ENCODE measurements around the gene COIL. TPM values are rescaled to one million over a fixed set of nuclear protein-coding genes. Genes with fewer than 3 reads are reported as not detected.
A peak's percentile ranks its signal among the peaks of the same experiment; 100 is the strongest.
"Not testable (repeated sequence)": the region's sequence is repeated elsewhere in the genome, so short reads cannot be mapped to it uniquely, and the experiment has no call there.

Gene COIL
- total RNA-seq, 1 donor from 2014 or later = 20.6 TPM

GRCh38 chr17:56939869-56940484 is 20.9 kb downstream of the COIL start:
- Histone ChIP-seq H3K9me3 (ENCODE audit: insufficient read depth, low read depth, low read length) (no peaks in the 10 kb centered on the region), H3K27ac (ENCODE audit: low read depth, low read length) (no peak overlapping the region), H3K9ac (ENCODE audit: low read length) (no peak overlapping the region), H3K4me1 (ENCODE audit: insufficient read depth, low read length) (peaks cover 3% of the 10 kb centered on the region), H3K27me3 (ENCODE audit: insufficient read depth, low read length) (no peaks in the 10 kb centered on the region), H3K4me3 (ENCODE audit: insufficient read depth, low read depth, low read length) (no peak overlapping the region), H3K4me2 (ENCODE audit: low read length) (no peak overlapping the region), H2AFZ (ENCODE audit: low read depth, low read length) (no peak overlapping the region), H3K36me3 (ENCODE audit: insufficient read depth, low read length) (peaks cover 23% of the 10 kb centered on the region), H3K79me2 (ENCODE audit: insufficient read depth, low read length) (no peaks in the 10 kb centered on the region), H4K20me1 (ENCODE audit: insufficient read depth, low read length) (peaks cover 3% of the 10 kb centered on the region)
- Mint-ChIP-seq H3K4me3 (ENCODE audit: unreplicated experiment) (no peak overlapping the region), H3K9me3 (ENCODE audit: unreplicated experiment) (no peaks in the 10 kb centered on the region), H3K4me1 (ENCODE audit: low read depth, unreplicated experiment) (peaks cover 5% of the 10 kb centered on the region), H3K27me3 (ENCODE audit: low read depth, unreplicated experiment) (no peaks in the 10 kb centered on the region), H3K36me3 (ENCODE audit: low read depth, unreplicated experiment) (peaks cover 5% of the 10 kb centered on the region), H3K27ac (ENCODE audit: unreplicated experiment) (no peak overlapping the region)
- DNase-seq (ENCODE audit: low read depth) (peak; percentile 20), FAIRE-seq (no peak)
- TF ChIP-seq CTCF (IDR thresholded peaks at IDR 0.05; ENCODE audit: insufficient read depth, low read depth, low read length) (peak; percentile 71), EZH2 (IDR thresholded peaks at IDR 0.05; ENCODE audit: insufficient read depth, low read length) (no peak)

GRCh38 chr17:56938206-56938605 is 22.6 kb downstream of the COIL start:
- H3K4me3 ChIP-seq (ENCODE audit: insufficient read depth, low read depth, low read length); H3K79me2 ChIP-seq (ENCODE audit: insufficient read depth, low read length); H3K27me3 Mint-ChIP-seq (ENCODE audit: low read depth, unreplicated experiment); H3K27me3 ChIP-seq (ENCODE audit: insufficient read depth, low read length); H3K9ac ChIP-seq (ENCODE audit: low read length); H3K27ac ChIP-seq (ENCODE audit: low read depth, low read length); H3K36me3 Mint-ChIP-seq (ENCODE audit: low read depth, unreplicated experiment); H4K20me1 ChIP-seq (ENCODE audit: insufficient read depth, low read length); DNase-seq (ENCODE audit: low read depth); H3K4me3 Mint-ChIP-seq (ENCODE audit: unreplicated experiment); H3K4me1 ChIP-seq (ENCODE audit: insufficient read depth, low read length); FAIRE-seq; H3K9me3 ChIP-seq (ENCODE audit: insufficient read depth, low read depth, low read length); H3K4me2 ChIP-seq (ENCODE audit: low read length); H3K27ac Mint-ChIP-seq (ENCODE audit: unreplicated experiment); H2AFZ ChIP-seq (ENCODE audit: low read depth, low read length); H3K4me1 Mint-ChIP-seq (ENCODE audit: low read depth, unreplicated experiment); H3K9me3 Mint-ChIP-seq (ENCODE audit: unreplicated experiment): not testable (repeated sequence)
- peaks cover 23% of the 10 kb centered on the region for H3K36me3 ChIP-seq (ENCODE audit: insufficient read depth, low read length)

GRCh38 chr17:56937687-56938086 is 23.2 kb downstream of the COIL start:
- no peak for FAIRE-seq
- Mint-ChIP-seq H3K4me3 (ENCODE audit: unreplicated experiment) (no peak overlapping the region), H3K9me3 (ENCODE audit: unreplicated experiment) (peaks cover 2% of the 10 kb centered on the region)

More at GRCh38 chr17:56937687-56938086, 23.2 kb downstream of the COIL start:
- Histone ChIP-seq H3K9me3 (ENCODE audit: insufficient read depth, low read depth, low read length) (no peaks in the 10 kb centered on the region), H3K27me3 (ENCODE audit: insufficient read depth, low read length) (no peaks in the 10 kb centered on the region), H3K27ac (ENCODE audit: low read depth, low read length) (no peak overlapping the region), H3K4me2 (ENCODE audit: low read length) (no peak overlapping the region), H3K36me3 (ENCODE audit: insufficient read depth, low read length) (peaks cover 23% of the 10 kb centered on the region), H3K4me1 (ENCODE audit: insufficient read depth, low read length) (peaks cover 3% of the 10 kb centered on the region), H4K20me1 (ENCODE audit: insufficient read depth, low read length) (peaks cover 3% of the 10 kb centered on the region), H3K4me3 (ENCODE audit: insufficient read depth, low read depth, low read length) (no peak overlapping the region), H2AFZ (ENCODE audit: low read depth, low read length) (no peak overlapping the region), H3K9ac (ENCODE audit: low read length) (no peak overlapping the region), H3K79me2 (ENCODE audit: insufficient read depth, low read length) (no peaks in the 10 kb centered on the region)
- Mint-ChIP-seq H3K36me3 (ENCODE audit: low read depth, unreplicated experiment) (peaks cover 10% of the 10 kb centered on the region), H3K27ac (ENCODE audit: unreplicated experiment) (no peak overlapping the region), H3K27me3 (ENCODE audit: low read depth, unreplicated experiment) (no peaks in the 10 kb centered on the region), H3K4me1 (ENCODE audit: low read depth, unreplicated experiment) (peaks cover 5% of the 10 kb centered on the region)
- TF ChIP-seq EZH2 (IDR thresholded peaks at IDR 0.05; ENCODE audit: insufficient read depth, low read length) = no peak
- TF ChIP-seq CTCF (IDR thresholded peaks at IDR 0.05; ENCODE audit: insufficient read depth, low read depth, low read length) = no peak
- no peak for DNase-seq (ENCODE audit: low read depth)
